OCI-M2 (cell line): Measurements from ENCODE around the gene FLT1.

ENCODE experiments used
- DNase-seq: peaks from one replicate; lab custom pipeline; 2025; ENCODE audit not compliant: unreplicated experiment; lab: John Stamatoyannopoulos, UW

FLT1 gene

GRCh38 chr13:28464861-28465460 is 30.0 kb downstream of the FLT1 start:
- no peak for DNase-seq

- DNase-seq = no peak
Measured at GRCh38 chr13:28463481-28463880, 31.4 kb downstream of the FLT1 start.

- DNase-seq = no peak
Measured at GRCh38 chr13:28459911-28460310, 35.0 kb downstream of the FLT1 start.

- DNase-seq = no peak
Measured at GRCh38 chr13:28458608-28459007, 36.3 kb downstream of the FLT1 start.

GRCh38 chr13:28458051-28458450 is 36.9 kb downstream of the FLT1 start:
- no peak for DNase-seq

GRCh38 chr13:28457521-28457920 is 37.4 kb downstream of the FLT1 start:
- DNase-seq = no peak

- no peak for DNase-seq
Measured at GRCh38 chr13:28455580-28456194, 39.2 kb downstream of the FLT1 start.

GRCh38 chr13:28452755-28453154 is 42.2 kb downstream of the FLT1 start:
- DNase-seq = no peak

GRCh38 chr13:28451482-28452217 is 43.3 kb downstream of the FLT1 start:
- DNase-seq = no peak

- no peak for DNase-seq
Measured at GRCh38 chr13:28449826-28450773, 44.8 kb downstream of the FLT1 start.

- no peak for DNase-seq
Measured at GRCh38 chr13:28448651-28449358, 46.1 kb downstream of the FLT1 start.

GRCh38 chr13:28447989-28448388 is 46.9 kb downstream of the FLT1 start:
- DNase-seq = no peak

- DNase-seq = no peak
Measured at GRCh38 chr13:28447206-28447605, 47.7 kb downstream of the FLT1 start.

GRCh38 chr13:28442839-28443238 is 52.1 kb downstream of the FLT1 start:
- DNase-seq = no peak

GRCh38 chr13:28441529-28441928 is 53.4 kb downstream of the FLT1 start:
- DNase-seq = no peak

- DNase-seq = no peak
Measured at GRCh38 chr13:28440774-28441504, 54.0 kb downstream of the FLT1 start.

GRCh38 chr13:28438598-28439334 is 56.2 kb downstream of the FLT1 start:
- DNase-seq = no peak

GRCh38 chr13:28438067-28438466 is 56.9 kb downstream of the FLT1 start:
- DNase-seq = no peak

- no peak for DNase-seq
Measured at GRCh38 chr13:28435917-28436316, 59.0 kb downstream of the FLT1 start.
